HL-60 (cell line): ENCODE results near the gene SV2C.

ENCODE experiments used
- DNase-seq, 2 experiments: peaks; one replicate each; pipeline ENCODE4 v3.0.0-alpha.2; 2010 to 2020; ENCODE audit warnings: low read depth in 1 of 2, low spot score in 1 of 2
- H3K27ac ChIP-seq: fragments of 250-450 bp; sonication (Bioruptor Pico); replicated peaks from 2 replicates; pipeline ENCODE4 v1.5.1; 2020; ENCODE audit warnings: mild to moderate bottlenecking, moderate library complexity
- H3K27me3 ChIP-seq: fragments of 250-450 bp; sonication (Bioruptor Pico); 2 replicates; pipeline ENCODE4 v1.5.1; 2021; ENCODE audit warnings: mild to moderate bottlenecking, moderate library complexity; ENCODE audit not compliant: insufficient read depth, poor library complexity, severe bottlenecking
- H3K4me3 ChIP-seq: replicated peaks from 2 replicates; pipeline ENCODE4 v1.5.1; 2011; ENCODE audit warnings: mild to moderate bottlenecking, control low read depth, low read length; ENCODE audit not compliant: insufficient read depth
- GABPA ChIP-seq: IDR thresholded peaks from 2 replicates; pipeline ENCODE4 v1.6.1; 2012; ENCODE audit warnings: low read depth
- POLR2AphosphoS5 ChIP-seq: IDR thresholded peaks from 2 replicates; pipeline ENCODE4 v1.6.1; 2012; ENCODE audit warnings: low read depth
- SPI1 ChIP-seq: IDR thresholded peaks from 2 replicates; pipeline ENCODE4 v1.6.1; 2012; ENCODE audit warnings: low read depth, mild to moderate bottlenecking, borderline replicate concordance
- TF ChIP-seq, protein P1 (sequence below): IDR thresholded peaks from one replicate; pipeline ENCODE4 v1.5.1; 2011; ENCODE audit warnings: low read length, control low read depth, inconsistent platforms; ENCODE audit not compliant: insufficient read depth
- TF ChIP-seq, protein P2 (sequence below): IDR thresholded peaks from 2 replicates; pipeline ENCODE4 v1.6.1; 2012; ENCODE audit warnings: low read depth; ENCODE audit not compliant: insufficient replicate concordance

The SV2C gene

DNA sequence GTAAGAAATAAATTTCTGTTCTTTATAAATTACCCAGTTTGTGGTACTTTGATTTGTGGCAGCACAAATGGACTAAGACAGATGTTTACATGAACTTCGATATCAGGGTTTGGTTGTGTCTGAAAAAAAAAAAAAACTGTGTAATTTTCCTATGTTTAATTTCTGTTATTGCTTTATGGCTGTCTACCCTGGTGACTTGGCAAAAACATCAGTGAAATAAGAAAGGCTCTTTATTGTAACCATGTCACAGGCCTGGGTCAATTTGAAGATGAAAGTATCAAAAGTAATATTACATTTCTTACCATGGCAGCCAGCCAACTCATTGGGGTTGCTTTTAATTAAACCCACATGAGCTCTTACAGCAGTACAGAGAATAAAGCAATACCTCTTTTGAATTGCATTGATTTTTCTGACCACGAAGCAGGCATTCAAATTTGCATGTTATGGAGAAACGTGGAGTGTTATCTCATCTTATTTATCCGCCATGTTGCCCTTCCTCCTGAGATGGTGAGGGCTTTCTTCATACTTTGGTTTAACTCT lies 20.6 kb upstream of the SV2C start:
- TF ChIP-seq GABPA (no peak), SPI1 (no peak), POLR2AphosphoS5 (no peak)
- TF ChIP-seq, protein P1, sequence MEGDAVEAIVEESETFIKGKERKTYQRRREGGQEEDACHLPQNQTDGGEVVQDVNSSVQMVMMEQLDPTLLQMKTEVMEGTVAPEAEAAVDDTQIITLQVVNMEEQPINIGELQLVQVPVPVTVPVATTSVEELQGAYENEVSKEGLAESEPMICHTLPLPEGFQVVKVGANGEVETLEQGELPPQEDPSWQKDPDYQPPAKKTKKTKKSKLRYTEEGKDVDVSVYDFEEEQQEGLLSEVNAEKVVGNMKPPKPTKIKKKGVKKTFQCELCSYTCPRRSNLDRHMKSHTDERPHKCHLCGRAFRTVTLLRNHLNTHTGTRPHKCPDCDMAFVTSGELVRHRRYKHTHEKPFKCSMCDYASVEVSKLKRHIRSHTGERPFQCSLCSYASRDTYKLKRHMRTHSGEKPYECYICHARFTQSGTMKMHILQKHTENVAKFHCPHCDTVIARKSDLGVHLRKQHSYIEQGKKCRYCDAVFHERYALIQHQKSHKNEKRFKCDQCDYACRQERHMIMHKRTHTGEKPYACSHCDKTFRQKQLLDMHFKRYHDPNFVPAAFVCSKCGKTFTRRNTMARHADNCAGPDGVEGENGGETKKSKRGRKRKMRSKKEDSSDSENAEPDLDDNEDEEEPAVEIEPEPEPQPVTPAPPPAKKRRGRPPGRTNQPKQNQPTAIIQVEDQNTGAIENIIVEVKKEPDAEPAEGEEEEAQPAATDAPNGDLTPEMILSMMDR: no peak
- TF ChIP-seq, protein P2, sequence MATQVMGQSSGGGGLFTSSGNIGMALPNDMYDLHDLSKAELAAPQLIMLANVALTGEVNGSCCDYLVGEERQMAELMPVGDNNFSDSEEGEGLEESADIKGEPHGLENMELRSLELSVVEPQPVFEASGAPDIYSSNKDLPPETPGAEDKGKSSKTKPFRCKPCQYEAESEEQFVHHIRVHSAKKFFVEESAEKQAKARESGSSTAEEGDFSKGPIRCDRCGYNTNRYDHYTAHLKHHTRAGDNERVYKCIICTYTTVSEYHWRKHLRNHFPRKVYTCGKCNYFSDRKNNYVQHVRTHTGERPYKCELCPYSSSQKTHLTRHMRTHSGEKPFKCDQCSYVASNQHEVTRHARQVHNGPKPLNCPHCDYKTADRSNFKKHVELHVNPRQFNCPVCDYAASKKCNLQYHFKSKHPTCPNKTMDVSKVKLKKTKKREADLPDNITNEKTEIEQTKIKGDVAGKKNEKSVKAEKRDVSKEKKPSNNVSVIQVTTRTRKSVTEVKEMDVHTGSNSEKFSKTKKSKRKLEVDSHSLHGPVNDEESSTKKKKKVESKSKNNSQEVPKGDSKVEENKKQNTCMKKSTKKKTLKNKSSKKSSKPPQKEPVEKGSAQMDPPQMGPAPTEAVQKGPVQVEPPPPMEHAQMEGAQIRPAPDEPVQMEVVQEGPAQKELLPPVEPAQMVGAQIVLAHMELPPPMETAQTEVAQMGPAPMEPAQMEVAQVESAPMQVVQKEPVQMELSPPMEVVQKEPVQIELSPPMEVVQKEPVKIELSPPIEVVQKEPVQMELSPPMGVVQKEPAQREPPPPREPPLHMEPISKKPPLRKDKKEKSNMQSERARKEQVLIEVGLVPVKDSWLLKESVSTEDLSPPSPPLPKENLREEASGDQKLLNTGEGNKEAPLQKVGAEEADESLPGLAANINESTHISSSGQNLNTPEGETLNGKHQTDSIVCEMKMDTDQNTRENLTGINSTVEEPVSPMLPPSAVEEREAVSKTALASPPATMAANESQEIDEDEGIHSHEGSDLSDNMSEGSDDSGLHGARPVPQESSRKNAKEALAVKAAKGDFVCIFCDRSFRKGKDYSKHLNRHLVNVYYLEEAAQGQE: no peak
- DNase-seq: no peak
- Histone ChIP-seq H3K4me3 (no peak overlapping the region), H3K27ac (no peak overlapping the region), H3K27me3 (no peaks in the 10 kb centered on the region)

DNA sequence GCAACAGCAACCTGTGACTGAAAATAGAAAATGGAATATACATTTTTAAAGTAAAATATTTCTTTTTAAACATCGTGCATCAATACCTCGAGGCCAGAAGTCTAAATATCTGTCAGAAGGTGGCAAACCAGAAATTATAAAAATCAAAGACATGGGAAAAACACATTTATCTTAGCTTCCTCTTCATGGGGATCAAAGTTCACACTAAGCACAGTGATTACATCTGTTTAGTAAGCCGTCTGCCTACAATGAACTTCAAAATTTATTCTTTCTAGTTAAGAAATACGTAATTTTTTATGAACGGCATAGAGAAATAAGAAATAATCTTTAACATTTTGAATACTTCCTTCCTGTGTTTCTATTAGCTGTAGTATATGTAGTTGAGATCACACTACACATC lies 17.9 kb upstream of the SV2C start:
- Histone ChIP-seq H3K4me3 (no peak overlapping the region), H3K27me3 (no peaks in the 10 kb centered on the region), H3K27ac (no peak overlapping the region)
- DNase-seq: no peak
- TF ChIP-seq, protein P2: no peak
- TF ChIP-seq POLR2AphosphoS5 (no peak), GABPA (no peak), SPI1 (no peak)
- TF ChIP-seq, protein P1: no peak

DNA sequence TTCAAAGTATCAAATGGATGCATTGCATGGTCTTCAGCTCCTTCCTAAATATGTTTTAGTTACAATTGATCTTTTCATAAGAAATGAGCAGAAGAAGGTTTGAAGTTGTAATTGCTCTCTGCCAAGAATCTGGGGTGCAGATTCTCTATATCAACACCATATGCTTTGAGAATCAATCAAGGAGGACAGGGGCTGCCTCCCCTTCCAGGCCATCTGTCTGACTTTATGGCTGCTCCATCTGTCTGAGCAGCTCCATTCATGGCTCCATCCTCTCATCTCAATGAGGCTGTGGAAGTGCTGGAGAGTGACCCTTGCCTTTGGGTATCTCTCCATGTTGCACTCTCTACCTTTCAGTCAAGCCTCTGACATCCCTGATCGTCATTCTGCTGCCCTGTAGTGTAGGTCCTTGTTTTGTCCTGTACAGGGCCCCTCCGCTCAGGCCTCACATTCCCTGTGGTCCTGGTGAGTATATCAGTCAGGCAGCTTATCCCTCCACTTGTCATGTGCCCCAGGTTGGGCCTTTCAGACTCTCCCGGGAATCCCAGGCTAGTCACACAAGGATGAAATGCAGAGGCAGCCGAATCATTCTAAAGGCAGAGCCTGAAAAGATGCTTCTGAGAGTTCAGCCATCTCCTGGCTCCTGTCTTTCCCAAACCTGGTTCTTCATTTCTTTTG lies 14.0 kb upstream of the SV2C start:
- H3K27ac ChIP-seq: no peak overlapping the region
- DNase-seq: no peak
- no peaks in the 10 kb centered on the region for H3K27me3 ChIP-seq
- H3K4me3 ChIP-seq: no peak overlapping the region
- TF ChIP-seq POLR2AphosphoS5: no peak
- TF ChIP-seq GABPA: no peak
- TF ChIP-seq, protein P2: no peak
- TF ChIP-seq, protein P1: no peak
- no peak for TF ChIP-seq SPI1
